Stimulated activated naive CD8-positive, alpha-beta T cell treated with anti-CD3 and anti-CD28 coated beads, Interleukin-15, Interleukin-2, amounts not matched to agents 100 U/mL and 50 U/mL, for 24 hours (primary cell): ENCODE data around the gene HIF3A.
"Not testable (repeated sequence)": the region's sequence is repeated elsewhere in the genome, so short reads cannot be mapped to it uniquely, and the experiment has no call there.

Source experiments
- ATAC-seq: fragments of 150-1000 bp; cut with Tn5 transposase; one replicate; pipeline ENCODE4 v1.10.0; 2021
- DNase-seq: peaks from one replicate; pipeline ENCODE4 v3.0.0; 2021

HIF3A gene

GRCh38 chr19:46294494-46294893 is 2.3 kb upstream of the HIF3A start:
- no peak for ATAC-seq
- no peak for DNase-seq

- no peak for ATAC-seq
- DNase-seq: no peak
Measured at GRCh38 chr19:46295401-46296201, 1.2 kb upstream of the HIF3A start.

GRCh38 chr19:46296202-46296480 is 701 bp upstream of the HIF3A start:
- DNase-seq (no peak), ATAC-seq (no peak)

- ATAC-seq (no peak), DNase-seq (no peak)
Measured at GRCh38 chr19:46297700-46298478, 1.0 kb downstream of the HIF3A start.

GRCh38 chr19:46298479-46299003 is 1.7 kb downstream of the HIF3A start:
- no peak for ATAC-seq
- no peak for DNase-seq

- no peak for DNase-seq
- ATAC-seq: no peak
Measured at GRCh38 chr19:46299004-46299509, 2.2 kb downstream of the HIF3A start.

- ATAC-seq (no peak), DNase-seq (no peak)
Measured at GRCh38 chr19:46299695-46300094, 2.9 kb downstream of the HIF3A start.

GRCh38 chr19:46303322-46303690 is 6.5 kb downstream of the HIF3A start:
- ATAC-seq (no peak), DNase-seq (no peak)

GRCh38 chr19:46303691-46304397 is 7.0 kb downstream of the HIF3A start:
- DNase-seq (no peak), ATAC-seq (no peak)

- ATAC-seq (no peak), DNase-seq (no peak)
Measured at GRCh38 chr19:46306501-46306900, 9.7 kb downstream of the HIF3A start.

- ATAC-seq: no peak
- no peak for DNase-seq
Measured at GRCh38 chr19:46308510-46308909, 11.7 kb downstream of the HIF3A start.

- no peak for ATAC-seq
- DNase-seq: no peak
Measured at GRCh38 chr19:46309056-46309455, 12.2 kb downstream of the HIF3A start.

- ATAC-seq: no peak
- no peak for DNase-seq
Measured at GRCh38 chr19:46311444-46311843, 14.6 kb downstream of the HIF3A start.

GRCh38 chr19:46313540-46314469 is 17.0 kb downstream of the HIF3A start:
- not testable (repeated sequence) for ATAC-seq, DNase-seq

- DNase-seq: no peak
- ATAC-seq: no peak
Measured at GRCh38 chr19:46317339-46317738, 20.5 kb downstream of the HIF3A start.

- no peak for ATAC-seq
- DNase-seq: no peak
Measured at GRCh38 chr19:46319613-46320012, 22.8 kb downstream of the HIF3A start.

GRCh38 chr19:46320559-46320958 is 23.7 kb downstream of the HIF3A start:
- ATAC-seq (no peak), DNase-seq (no peak)

- no peak for ATAC-seq
- no peak for DNase-seq
Measured at GRCh38 chr19:46321653-46322052, 24.8 kb downstream of the HIF3A start.

- not testable (repeated sequence) for DNase-seq, ATAC-seq
Measured at GRCh38 chr19:46323227-46323626, 26.4 kb downstream of the HIF3A start.

GRCh38 chr19:46324277-46324676 is 27.4 kb downstream of the HIF3A start:
- ATAC-seq: no peak
- DNase-seq: no peak

GRCh38 chr19:46326608-46327007 is 29.8 kb downstream of the HIF3A start:
- DNase-seq (no peak), ATAC-seq (no peak)

- ATAC-seq: no peak
- DNase-seq: no peak
Measured at GRCh38 chr19:46328079-46328478, 31.2 kb downstream of the HIF3A start.
